GM18861 (cell line): ENCODE results near the gene MYCBPAP.
"Not testable (repeated sequence)": the region's sequence is repeated elsewhere in the genome, so short reads cannot be mapped to it uniquely, and the experiment has no call there.

ENCODE experiments used
- ATAC-seq: cut with Tn5 transposase; IDR thresholded peaks from one replicate; pipeline ENCODE4 v1.9.1; 2021; ENCODE audit not compliant: unreplicated experiment

Gene MYCBPAP

GRCh38 chr17:50470426-50470825 is 37.8 kb upstream of the MYCBPAP start:
- no peak for ATAC-seq

GRCh38 chr17:50471009-50471905 is 37.0 kb upstream of the MYCBPAP start:
- ATAC-seq: no peak

- ATAC-seq: no peak
Observed at GRCh38 chr17:50472286-50472685, 36.0 kb upstream of the MYCBPAP start.

- ATAC-seq: not testable (repeated sequence)
Observed at GRCh38 chr17:50472761-50473161, 35.5 kb upstream of the MYCBPAP start.

GRCh38 chr17:50473901-50474300 is 34.3 kb upstream of the MYCBPAP start:
- ATAC-seq: no peak

- no peak for ATAC-seq
Observed at GRCh38 chr17:50474523-50474922, 33.7 kb upstream of the MYCBPAP start.

GRCh38 chr17:50475362-50475761 is 32.9 kb upstream of the MYCBPAP start:
- ATAC-seq: no peak

GRCh38 chr17:50475775-50476544 is 32.3 kb upstream of the MYCBPAP start:
- ATAC-seq: not testable (repeated sequence)

- ATAC-seq: no peak
Observed at GRCh38 chr17:50476545-50477315, 31.5 kb upstream of the MYCBPAP start.

- ATAC-seq: no peak
Observed at GRCh38 chr17:50477976-50478375, 30.3 kb upstream of the MYCBPAP start.

- peak; percentile 88 for ATAC-seq
Observed at GRCh38 chr17:50478391-50479381, 29.6 kb upstream of the MYCBPAP start, which contains the start of gene RSAD1. Gene RSAD1 (plus strand): TSS chr17:50478860. CDS start chr17:50478885, 25 bp downstream.

GRCh38 chr17:50479522-50480141 is 28.6 kb upstream of the MYCBPAP start:
- no peak for ATAC-seq

- ATAC-seq: no peak
Observed at GRCh38 chr17:50480142-50480764, 28.0 kb upstream of the MYCBPAP start.

- ATAC-seq: no peak
Observed at GRCh38 chr17:50480854-50481490, 27.3 kb upstream of the MYCBPAP start.

- no peak for ATAC-seq
Observed at GRCh38 chr17:50481648-50482047, 26.6 kb upstream of the MYCBPAP start.

- no peak for ATAC-seq
Observed at GRCh38 chr17:50482110-50482509, 26.1 kb upstream of the MYCBPAP start.

GRCh38 chr17:50482516-50482915 is 25.7 kb upstream of the MYCBPAP start:
- no peak for ATAC-seq

GRCh38 chr17:50483266-50483665 is 25.0 kb upstream of the MYCBPAP start:
- no peak for ATAC-seq
